GM19240 (cell line): ENCODE results near the gene REV3L.

ENCODE experiments used
- DNase-seq: peaks from one replicate; pipeline ENCODE4 v3.0.0; 2011; ENCODE audit warnings: low spot score; ENCODE audit not compliant: insufficient read length

The REV3L gene

GRCh38 chr6:111468329-111469012, 14.5 kb downstream of the REV3L start:
- DNase-seq, result no peak

DNA sequence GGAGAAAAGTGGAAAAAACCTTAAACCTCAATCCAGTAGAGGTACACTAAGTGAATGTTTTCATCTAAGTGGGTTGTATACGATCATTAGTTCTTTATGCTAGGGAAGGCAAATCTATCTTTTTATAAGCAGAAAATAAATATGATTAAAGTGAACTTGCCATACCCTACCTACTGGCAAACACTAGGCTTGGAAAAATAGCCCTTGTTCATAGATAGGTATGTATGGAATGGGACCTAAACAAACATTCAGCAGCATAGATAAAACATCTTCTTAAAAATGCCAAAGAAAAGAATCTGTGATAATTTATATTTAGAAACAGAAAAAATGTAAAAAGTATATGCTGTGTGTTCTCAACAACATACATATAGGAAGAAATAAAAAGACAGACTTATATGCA, 18.8 kb downstream of the REV3L start:
- DNase-seq, result no peak

DNA sequence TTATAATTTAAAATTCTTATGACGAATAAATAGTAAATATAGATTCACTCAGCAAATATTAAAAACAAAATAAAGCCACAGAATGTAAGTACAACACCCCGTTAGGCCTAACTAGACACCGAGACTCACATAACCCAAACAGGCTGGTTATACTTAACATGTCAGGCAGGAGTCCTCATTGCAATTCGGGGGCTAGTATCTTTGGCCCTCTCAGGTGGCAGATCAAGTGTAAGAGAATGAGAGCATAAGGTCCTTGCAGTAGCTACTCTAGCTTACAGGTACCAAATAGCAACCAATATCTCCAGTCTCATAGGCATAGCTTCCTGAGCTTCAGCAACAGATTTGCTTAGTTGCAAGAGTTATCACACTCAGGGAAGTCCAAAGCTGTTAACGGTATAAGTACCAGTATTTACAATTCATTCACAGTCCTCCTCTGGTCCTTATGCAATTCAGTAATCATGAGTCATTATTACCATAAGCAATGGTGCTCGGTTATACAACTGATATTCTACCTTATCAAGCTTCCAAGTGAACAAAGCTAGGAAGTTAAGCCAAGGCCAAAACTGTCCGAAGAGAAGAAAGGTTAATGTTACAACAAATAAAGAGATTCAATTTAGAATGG, 20.1 kb downstream of the REV3L start:
- DNase-seq, result no peak

DNA sequence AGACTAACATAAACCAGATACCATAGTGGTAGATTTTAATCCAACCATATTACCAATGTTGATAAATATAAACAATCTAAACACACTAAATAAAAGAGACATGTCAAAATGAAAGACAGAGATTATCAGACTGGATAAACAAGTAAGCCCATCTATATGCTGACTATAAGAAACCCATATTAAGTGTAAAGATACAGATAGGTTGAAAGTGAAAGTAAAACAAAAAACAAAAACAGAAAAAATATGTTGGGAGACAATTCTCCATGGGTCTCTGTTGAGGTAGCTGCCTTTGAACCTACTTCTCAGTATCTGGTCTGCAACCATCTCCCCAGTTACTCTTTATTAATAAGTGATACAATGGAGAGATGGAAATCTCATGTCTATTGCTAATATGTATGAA, 21.2 kb downstream of the REV3L start:
- no peak for DNase-seq

DNA sequence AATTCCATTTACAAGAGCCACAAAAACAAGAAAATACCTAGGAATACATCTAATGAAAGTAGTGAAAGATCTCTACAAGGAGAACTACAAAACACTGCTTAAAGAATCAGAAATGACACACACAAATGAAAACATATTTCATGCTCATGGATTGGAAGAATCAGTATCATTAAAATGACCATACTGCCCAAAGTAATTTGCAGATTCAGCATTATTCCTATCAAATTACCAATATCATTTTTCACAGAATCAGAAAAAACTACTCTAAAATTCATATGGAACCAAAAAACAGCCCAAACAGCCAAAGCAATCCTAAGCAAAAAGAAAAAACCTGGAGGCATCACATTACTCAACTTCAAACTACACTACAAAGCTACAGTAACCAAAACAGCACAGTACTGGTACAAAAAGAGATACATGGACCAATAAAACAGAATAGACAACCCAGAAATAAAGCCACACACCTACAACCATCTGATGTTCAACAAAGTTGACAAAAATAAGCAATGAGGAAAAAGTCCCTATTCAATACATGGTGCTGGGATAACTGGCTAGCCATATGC, 24.3 kb downstream of the REV3L start:
- no peak for DNase-seq

GRCh38 chr6:111456208-111456607, 26.8 kb downstream of the REV3L start:
- no peak for DNase-seq

- no peak for DNase-seq
Measured at GRCh38 chr6:111450636-111451035, 32.4 kb downstream of the REV3L start.

DNA sequence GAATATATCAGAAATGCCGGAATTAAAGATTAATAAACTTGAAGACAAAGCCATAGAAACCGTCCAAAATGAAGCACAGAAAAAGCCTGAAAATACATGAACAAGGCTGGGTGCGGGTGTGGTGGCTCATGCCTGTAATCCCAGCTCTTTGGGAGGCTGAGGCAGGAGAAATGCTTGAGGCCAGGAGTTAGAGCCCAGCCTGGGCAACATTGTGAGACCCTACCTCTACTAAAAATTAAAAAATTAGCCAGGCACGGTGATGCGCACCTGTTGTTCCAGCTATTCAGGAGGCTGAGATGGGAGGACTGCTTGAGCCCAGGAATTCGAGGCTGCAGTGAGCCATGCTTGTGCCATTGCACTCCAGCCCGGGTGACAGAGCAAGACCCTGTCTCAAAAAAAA, 32.9 kb downstream of the REV3L start:
- no peak for DNase-seq

DNA sequence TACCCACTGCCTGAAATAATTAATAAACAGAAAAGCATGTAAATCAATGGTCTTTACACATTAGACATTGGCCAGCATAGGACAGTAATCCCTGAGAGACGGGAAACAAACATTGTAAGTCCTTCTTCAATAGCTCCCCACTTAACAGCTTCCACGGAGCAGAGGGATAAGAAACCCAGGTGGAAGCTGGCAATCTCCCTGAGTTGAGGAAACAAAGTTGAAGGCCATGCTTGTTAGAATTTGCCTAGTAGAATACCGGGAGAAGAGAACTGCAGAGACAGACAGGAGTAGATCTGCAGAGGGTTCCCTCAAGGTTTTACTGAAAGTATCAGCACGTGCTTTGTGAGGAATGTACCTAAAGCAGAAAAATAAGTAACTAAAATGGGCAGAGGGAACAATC, 33.9 kb downstream of the REV3L start:
- no peak for DNase-seq

DNA sequence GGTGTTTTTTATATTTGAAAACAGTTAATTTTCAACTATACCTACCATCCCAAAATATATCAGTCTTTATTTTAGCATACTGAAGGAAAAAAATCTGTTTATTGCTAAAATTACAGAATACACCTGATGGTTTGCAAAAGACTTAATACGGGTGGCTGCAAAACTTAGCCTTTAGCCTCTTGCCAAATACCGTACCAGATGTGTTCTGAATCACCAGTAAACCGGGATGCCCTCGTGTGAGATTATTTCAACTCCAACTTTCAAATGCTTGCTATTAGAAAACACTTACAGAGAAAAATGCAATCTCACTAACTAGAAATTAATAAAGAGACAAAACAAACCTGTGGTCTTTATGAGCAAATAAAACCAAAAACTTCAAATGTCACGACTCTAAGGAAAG, 36.0 kb downstream of the REV3L start:
- no peak for DNase-seq

DNA sequence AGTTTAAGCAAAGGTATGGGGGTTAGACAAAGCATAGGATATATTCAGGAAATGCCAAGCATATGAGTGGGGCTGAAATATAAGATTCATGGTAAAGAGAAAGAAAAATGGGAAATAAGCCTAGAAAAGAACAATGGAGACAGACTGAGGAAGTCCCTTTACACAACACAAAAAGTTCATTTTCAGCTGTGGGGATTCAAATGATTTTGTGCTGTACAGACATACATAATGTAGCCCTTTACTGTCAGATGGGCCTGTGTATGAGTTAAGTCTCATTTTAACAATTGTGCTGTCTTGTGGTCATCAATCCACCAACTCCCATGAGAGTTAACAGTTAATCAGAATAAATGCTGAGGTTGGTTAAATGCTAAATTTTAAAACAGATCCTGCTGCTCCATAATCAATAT, 37.2 kb downstream of the REV3L start:
- no peak for DNase-seq

DNA sequence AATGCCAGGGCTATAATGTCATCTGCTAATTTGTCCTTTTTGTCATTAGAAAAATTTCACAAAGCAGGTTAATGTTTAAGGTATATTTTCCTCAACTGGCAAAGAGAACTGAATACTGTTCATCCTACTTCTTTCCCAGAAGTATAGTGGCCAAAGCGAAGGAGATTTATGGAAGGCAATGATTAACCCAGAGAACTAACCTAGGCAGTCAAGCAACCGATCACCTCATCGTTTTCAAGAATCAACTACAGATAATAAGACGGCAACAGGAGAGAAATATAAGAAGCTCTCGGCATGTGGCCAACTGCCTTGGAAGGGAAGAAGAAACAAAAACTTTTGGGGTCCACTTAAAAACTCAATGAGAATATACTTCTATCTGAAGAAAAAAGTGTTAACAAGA, 38.2 kb downstream of the REV3L start:
- DNase-seq, result no peak

DNA sequence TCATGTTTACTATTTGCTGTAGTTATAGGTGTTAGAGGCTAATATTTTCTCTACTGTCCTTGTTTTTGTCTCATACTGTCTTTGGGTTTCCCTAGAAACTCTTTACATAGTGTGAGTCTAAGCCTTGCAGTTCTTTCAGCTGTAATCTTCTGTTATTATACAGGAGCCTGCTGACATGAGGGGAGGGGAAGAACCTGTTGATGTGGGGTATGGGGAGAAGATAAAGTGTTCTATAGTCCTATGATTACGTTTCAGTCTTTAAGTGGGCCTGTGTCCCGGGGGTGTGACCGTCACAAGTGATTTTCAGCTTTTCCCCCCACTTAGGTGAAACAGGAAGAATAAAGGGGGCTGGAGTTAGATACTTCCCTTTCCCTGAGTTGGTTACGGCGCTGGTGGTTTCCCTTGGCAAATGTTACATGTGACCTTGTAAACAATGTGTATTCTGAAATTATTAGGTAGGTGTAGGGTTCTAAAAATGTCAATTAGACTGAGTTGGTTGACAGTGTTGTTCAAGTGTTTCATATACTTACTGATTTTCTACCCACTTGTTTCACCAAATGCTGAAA, 41.3 kb downstream of the REV3L start:
- no peak for DNase-seq

DNA sequence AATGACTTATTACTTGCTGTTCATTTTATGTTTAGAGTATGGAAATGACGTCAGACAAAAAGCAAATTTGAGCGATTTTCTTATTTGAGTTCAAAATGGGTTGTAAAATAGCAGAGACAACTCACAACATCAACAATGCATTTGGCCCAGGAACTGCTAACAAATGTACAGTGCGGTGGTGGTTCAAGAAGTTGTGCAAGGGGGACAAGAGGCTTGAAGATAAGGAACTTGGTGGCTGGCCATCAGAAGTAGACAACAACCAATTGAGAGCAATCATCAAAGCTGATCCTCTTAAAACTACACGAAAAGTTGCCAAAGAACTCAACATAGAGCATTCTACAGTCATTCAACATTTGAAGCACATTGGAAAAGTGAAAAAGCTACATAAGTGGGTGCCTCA, 43.8 kb downstream of the REV3L start:
- no peak for DNase-seq

DNA sequence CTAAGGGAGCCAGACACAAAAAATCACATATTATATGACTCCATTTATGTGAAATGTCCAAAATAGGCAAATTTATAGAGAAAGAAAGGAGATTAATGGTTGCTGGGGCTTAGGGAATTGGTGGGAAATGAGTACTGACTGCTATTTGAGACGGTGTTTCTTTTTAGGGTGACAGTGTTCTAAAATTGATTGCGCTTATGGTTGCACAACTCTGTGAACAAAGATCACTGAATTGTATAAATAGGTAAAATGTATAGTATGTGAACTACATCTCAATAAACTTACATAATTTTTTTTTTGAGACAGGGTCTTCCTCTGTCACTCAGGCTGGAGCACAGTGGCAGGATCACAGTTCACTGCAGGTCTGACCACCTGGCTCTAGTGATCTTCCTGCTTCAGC, 45.4 kb downstream of the REV3L start:
- DNase-seq, result no peak

GRCh38 chr6:111432511-111432910, 50.5 kb downstream of the REV3L start:
- DNase-seq, result no peak

DNA sequence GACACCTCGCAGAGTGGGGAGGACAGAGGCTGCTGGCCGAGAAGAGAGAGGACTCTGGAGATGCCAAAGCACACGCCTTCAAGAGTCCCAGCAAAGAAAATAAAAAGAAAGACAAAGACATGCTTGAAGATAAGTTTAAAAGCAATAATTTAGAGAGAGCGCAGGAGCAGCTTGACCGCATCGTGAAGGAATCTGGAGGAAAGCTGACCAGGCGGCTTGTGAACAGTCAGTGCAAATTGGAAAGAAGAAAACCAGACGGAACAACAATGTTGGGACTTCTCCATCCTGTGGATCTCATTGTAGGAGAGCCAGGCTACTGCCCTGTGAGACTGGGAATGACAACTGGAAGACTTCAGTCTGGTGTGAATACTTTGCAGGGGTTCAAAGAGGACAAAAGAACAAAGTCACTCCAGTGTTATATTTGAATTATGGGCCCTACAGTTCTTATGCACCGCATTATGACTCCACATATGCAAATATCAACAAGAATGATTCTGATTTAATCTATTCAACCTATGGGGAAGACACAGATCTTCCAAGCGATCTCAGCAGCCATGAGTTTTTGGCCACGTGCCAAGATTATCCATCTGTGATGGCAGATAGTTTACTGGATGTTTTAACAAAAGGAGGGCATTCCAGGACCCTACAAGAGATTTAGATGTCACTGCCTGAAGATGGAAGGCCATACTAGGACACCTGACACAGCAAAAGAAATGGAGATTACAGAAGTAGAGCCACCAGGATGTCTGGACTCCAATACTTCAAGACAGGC, 52.2 kb downstream of the REV3L start:
- DNase-seq, result no peak

- DNase-seq, result no peak
Measured at GRCh38 chr6:111429571-111429970, 53.4 kb downstream of the REV3L start.

GRCh38 chr6:111428811-111429210, 54.2 kb downstream of the REV3L start:
- DNase-seq, result no peak

DNA sequence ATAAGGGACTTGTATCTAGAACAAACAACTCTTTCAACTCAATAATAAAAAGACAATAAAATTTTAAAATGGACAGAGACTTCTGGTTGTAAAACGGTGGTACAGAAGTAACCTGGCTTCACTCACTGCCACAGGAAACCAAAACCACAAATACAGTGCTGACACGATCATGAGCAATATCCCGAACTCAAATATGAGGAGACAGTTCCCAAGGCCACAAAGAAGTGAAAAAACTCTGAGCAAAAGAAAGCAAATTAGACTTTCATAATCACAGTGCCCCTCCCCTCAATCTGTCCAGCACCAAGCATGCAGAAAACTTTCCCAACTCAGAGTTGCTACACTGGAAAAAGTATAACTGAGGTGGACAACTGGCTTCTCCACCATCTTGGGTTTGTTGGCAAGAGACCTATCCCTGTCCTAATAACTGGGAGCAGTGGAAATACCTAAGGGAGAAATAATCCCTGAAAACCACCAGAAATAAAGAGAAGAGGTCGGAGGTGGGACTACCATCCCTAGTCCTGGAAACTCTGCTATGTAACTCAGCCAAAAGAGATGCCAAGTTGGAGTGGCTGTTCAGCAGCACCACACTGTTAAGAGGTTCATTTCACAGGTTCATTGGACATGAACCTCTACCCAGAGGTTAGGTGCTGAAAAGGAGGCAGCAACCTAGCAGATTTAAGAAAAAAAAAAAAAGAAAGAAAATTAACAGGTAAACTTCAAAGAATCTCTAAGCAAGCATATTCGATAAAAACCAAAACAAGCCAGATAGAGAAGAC, 55.5 kb downstream of the REV3L start:
- DNase-seq, result peak; percentile 22
